HepG2 (cell line): ENCODE results near the gene KCNAB3. TPM values are rescaled to one million over a fixed set of nuclear protein-coding genes. Genes with fewer than 3 reads are reported as not detected.

ENCODE experiments used
- ARNTL ChIP-seq: sonication (generic); formaldehyde crosslinking; IDR thresholded peaks from 2 replicates; pipeline ENCODE4 v1.4.0; 2020; ENCODE audit warnings: mild to moderate bottlenecking, missing genetic modification reagents
- GATA4 ChIP-seq: sonication (generic); IDR thresholded peaks from 2 replicates; pipeline ENCODE4 v1.6.1; 2016; ENCODE audit warnings: antibody characterized with exemption, low read depth, borderline replicate concordance
- NR3C1 ChIP-seq: sonication (generic); formaldehyde crosslinking; IDR thresholded peaks from 2 replicates; pipeline ENCODE4 v1.4.0; 2020; ENCODE audit warnings: missing genetic modification reagents
- RERE ChIP-seq: IDR thresholded peaks from 2 replicates; pipeline ENCODE4 v1.6.1; 2016; ENCODE audit warnings: low read depth, missing genetic modification reagents, missing compliant biosample characterization
- TGIF2 ChIP-seq: IDR thresholded peaks from 2 replicates; pipeline ENCODE4 v1.6.1; 2016; ENCODE audit warnings: control low read depth, missing compliant biosample characterization
- U2AF2 ChIP-seq: fragments of 200-400 bp; formaldehyde crosslinking; IDR thresholded peaks from 2 replicates; pipeline ENCODE4 v1.6.1; 2017; ENCODE audit warnings: low read depth, mild to moderate bottlenecking, low read length
- ZBTB8A ChIP-seq: sonication (generic); formaldehyde crosslinking; IDR thresholded peaks from 2 replicates; pipeline ENCODE4 v1.4.0; 2020; ENCODE audit warnings: mild to moderate bottlenecking, low read depth, missing genetic modification reagents, borderline replicate concordance
- ZNF143 ChIP-seq: sonication (generic); formaldehyde crosslinking; IDR thresholded peaks from 2 replicates; pipeline ENCODE4 v1.4.0; 2020; ENCODE audit warnings: missing genetic modification reagents
- ZNF253 ChIP-seq: sonication (generic); formaldehyde crosslinking; IDR thresholded peaks from 2 replicates; pipeline ENCODE4 v1.8.0; 2022; ENCODE audit warnings: mild to moderate bottlenecking, missing genetic modification reagents, borderline replicate concordance
- ZNF713 ChIP-seq: sonication (generic); formaldehyde crosslinking; IDR thresholded peaks from 2 replicates; pipeline ENCODE4 v1.4.0; 2020; ENCODE audit warnings: mild to moderate bottlenecking, missing genetic modification reagents
- ZNF766 ChIP-seq: sonication (generic); formaldehyde crosslinking; IDR thresholded peaks from 2 replicates; pipeline ENCODE4 v1.5.0; 2020; ENCODE audit warnings: missing genetic modification reagents, borderline replicate concordance
- ZSCAN31 ChIP-seq: sonication (generic); formaldehyde crosslinking; IDR thresholded peaks from 2 replicates; pipeline ENCODE4 v1.5.0; 2020; ENCODE audit warnings: low read depth, mild to moderate bottlenecking, missing genetic modification reagents
- polyA plus RNA-seq, 8 experiments: library from polyadenylated mRNA; depleted of rRNA in 3 of 8; stranded (reverse) in 7 of 8; unstranded in 1 of 8; fragments of >200 nt; fragmentation: Illumina TruSeq in 4 of 8; extraction: Trizol in 4 of 8; gene quantifications; 2 replicates each; pipeline versions ENCODE4 v1.2.1 to v1.2.3, GENCODE V29; 2011 to 2016; ENCODE audit warnings: low read depth in 4 of 8, missing spikeins in 1 of 8, mixed read lengths in 1 of 8; ENCODE audit not compliant: insufficient read depth in 1 of 8
- total RNA-seq, 5 experiments: library from RNA; depleted of rRNA; stranded (reverse); fragments of >200 nt; fragmentation: Illumina TruSeq; extraction: Trizol; gene quantifications; 2 replicates each; pipeline ENCODE4 v1.2.3, GENCODE V29; 2016; ENCODE audit warnings: low read depth in 1 of 5
- TF ChIP-seq, protein P1 (sequence below): sonication (generic); formaldehyde crosslinking; IDR thresholded peaks from 2 replicates; pipeline ENCODE4 v1.8.1; 2023; ENCODE audit warnings: mild to moderate bottlenecking, missing genetic modification reagents
- TF ChIP-seq, protein P2 (sequence below): sonication (generic); formaldehyde crosslinking; conservative IDR thresholded peaks from 2 replicates; pipeline ENCODE4 v1.4.0; 2020; ENCODE audit warnings: missing genetic modification reagents
- TF ChIP-seq, protein P3 (sequence below): sonication (generic); formaldehyde crosslinking; IDR thresholded peaks from 2 replicates; pipeline ENCODE4 v1.4.0; 2020; ENCODE audit warnings: missing genetic modification reagents, borderline replicate concordance

The KCNAB3 gene
- total and polyA plus RNA-seq, 2 of the 13 experiments (the other 11 are each of a cell fraction or from before 2014, with no cell fraction given), result 0.29 to 0.88 TPM

GRCh38 chr17:7915611-7916384 is 13.9 kb downstream of the KCNAB3 start, which contains the start of gene RNF227 (continued):
- TF ChIP-seq ZNF253 (CRISPR knock-in tag) (peak; percentile 94), ZNF766 (CRISPR knock-in tag) (peak; percentile 94; the same call in 1 of the 2 replicates), NR3C1 (CRISPR knock-in tag) (no peak), ARNTL (CRISPR knock-in tag) (no peak), TGIF2 (peak; percentile 77; the same call in 1 of the 2 replicates), RERE (CRISPR knock-in tag) (no peak), ZBTB8A (no peak), ZNF143 (CRISPR knock-in tag) (no peak), ZSCAN31 (CRISPR knock-in tag) (peak; percentile 78), GATA4 (no peak), ZNF713 (CRISPR knock-in tag) (no peak), U2AF2 (no peak)
- TF ChIP-seq, protein P1, sequence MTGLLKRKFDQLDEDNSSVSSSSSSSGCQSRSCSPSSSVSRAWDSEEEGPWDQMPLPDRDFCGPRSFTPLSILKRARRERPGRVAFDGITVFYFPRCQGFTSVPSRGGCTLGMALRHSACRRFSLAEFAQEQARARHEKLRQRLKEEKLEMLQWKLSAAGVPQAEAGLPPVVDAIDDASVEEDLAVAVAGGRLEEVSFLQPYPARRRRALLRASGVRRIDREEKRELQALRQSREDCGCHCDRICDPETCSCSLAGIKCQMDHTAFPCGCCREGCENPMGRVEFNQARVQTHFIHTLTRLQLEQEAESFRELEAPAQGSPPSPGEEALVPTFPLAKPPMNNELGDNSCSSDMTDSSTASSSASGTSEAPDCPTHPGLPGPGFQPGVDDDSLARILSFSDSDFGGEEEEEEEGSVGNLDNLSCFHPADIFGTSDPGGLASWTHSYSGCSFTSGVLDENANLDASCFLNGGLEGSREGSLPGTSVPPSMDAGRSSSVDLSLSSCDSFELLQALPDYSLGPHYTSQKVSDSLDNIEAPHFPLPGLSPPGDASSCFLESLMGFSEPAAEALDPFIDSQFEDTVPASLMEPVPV, result no peak
- TF ChIP-seq, protein P2, sequence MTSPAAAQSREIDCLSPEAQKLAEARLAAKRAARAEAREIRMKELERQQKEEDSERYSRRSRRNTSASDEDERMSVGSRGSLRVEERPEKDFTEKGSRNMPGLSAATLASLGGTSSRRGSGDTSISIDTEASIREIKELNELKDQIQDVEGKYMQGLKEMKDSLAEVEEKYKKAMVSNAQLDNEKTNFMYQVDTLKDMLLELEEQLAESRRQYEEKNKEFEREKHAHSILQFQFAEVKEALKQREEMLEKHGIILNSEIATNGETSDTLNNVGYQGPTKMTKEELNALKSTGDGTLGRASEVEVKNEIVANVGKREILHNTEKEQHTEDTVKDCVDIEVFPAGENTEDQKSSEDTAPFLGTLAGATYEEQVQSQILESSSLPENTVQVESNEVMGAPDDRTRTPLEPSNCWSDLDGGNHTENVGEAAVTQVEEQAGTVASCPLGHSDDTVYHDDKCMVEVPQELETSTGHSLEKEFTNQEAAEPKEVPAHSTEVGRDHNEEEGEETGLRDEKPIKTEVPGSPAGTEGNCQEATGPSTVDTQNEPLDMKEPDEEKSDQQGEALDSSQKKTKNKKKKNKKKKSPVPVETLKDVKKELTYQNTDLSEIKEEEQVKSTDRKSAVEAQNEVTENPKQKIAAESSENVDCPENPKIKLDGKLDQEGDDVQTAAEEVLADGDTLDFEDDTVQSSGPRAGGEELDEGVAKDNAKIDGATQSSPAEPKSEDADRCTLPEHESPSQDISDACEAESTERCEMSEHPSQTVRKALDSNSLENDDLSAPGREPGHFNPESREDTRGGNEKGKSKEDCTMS (CRISPR knock-in tag), result no peak
- TF ChIP-seq, protein P3, sequence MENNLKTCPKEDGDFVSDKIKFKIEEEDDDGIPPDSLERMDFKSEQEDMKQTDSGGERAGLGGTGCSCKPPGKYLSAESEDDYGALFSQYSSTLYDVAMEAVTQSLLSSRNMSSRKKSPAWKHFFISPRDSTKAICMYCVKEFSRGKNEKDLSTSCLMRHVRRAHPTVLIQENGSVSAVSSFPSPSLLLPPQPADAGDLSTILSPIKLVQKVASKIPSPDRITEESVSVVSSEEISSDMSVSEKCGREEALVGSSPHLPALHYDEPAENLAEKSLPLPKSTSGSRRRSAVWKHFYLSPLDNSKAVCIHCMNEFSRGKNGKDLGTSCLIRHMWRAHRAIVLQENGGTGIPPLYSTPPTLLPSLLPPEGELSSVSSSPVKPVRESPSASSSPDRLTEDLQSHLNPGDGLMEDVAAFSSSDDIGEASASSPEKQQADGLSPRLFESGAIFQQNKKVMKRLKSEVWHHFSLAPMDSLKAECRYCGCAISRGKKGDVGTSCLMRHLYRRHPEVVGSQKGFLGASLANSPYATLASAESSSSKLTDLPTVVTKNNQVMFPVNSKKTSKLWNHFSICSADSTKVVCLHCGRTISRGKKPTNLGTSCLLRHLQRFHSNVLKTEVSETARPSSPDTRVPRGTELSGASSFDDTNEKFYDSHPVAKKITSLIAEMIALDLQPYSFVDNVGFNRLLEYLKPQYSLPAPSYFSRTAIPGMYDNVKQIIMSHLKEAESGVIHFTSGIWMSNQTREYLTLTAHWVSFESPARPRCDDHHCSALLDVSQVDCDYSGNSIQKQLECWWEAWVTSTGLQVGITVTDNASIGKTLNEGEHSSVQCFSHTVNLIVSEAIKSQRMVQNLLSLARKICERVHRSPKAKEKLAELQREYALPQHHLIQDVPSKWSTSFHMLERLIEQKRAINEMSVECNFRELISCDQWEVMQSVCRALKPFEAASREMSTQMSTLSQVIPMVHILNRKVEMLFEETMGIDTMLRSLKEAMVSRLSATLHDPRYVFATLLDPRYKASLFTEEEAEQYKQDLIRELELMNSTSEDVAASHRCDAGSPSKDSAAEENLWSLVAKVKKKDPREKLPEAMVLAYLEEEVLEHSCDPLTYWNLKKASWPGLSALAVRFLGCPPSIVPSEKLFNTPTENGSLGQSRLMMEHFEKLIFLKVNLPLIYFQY (CRISPR knock-in tag), result 0 out of 2 replicates have a peak, but pooled peaks have one; percentile 26
